HL-60 (cell line): ENCODE measurements around the gene FBXW7.

Experiments used
- DNase-seq, 2 experiments: peaks; one replicate each; pipeline ENCODE4 v3.0.0-alpha.2; 2010 to 2020; ENCODE audit warnings: low read depth in 1 of 2, low spot score in 1 of 2
- H3K27ac ChIP-seq: fragments of 250-450 bp; sonication (Bioruptor Pico); replicated peaks from 2 replicates; pipeline ENCODE4 v1.5.1; 2020; ENCODE audit warnings: mild to moderate bottlenecking, moderate library complexity
- H3K27me3 ChIP-seq: fragments of 250-450 bp; sonication (Bioruptor Pico); 2 replicates; pipeline ENCODE4 v1.5.1; 2021; ENCODE audit warnings: mild to moderate bottlenecking, moderate library complexity; ENCODE audit not compliant: insufficient read depth, poor library complexity, severe bottlenecking
- H3K4me3 ChIP-seq: replicated peaks from 2 replicates; pipeline ENCODE4 v1.5.1; 2011; ENCODE audit warnings: mild to moderate bottlenecking, control low read depth, low read length; ENCODE audit not compliant: insufficient read depth
- GABPA ChIP-seq: IDR thresholded peaks from 2 replicates; pipeline ENCODE4 v1.6.1; 2012; ENCODE audit warnings: low read depth
- POLR2AphosphoS5 ChIP-seq: IDR thresholded peaks from 2 replicates; pipeline ENCODE4 v1.6.1; 2012; ENCODE audit warnings: low read depth
- SPI1 ChIP-seq: IDR thresholded peaks from 2 replicates; pipeline ENCODE4 v1.6.1; 2012; ENCODE audit warnings: low read depth, mild to moderate bottlenecking, borderline replicate concordance
- TF ChIP-seq, protein P1 (sequence below): IDR thresholded peaks from one replicate; pipeline ENCODE4 v1.5.1; 2011; ENCODE audit warnings: low read length, control low read depth, inconsistent platforms; ENCODE audit not compliant: insufficient read depth
- TF ChIP-seq, protein P2 (sequence below): IDR thresholded peaks from 2 replicates; pipeline ENCODE4 v1.6.1; 2012; ENCODE audit warnings: low read depth; ENCODE audit not compliant: insufficient replicate concordance

FBXW7 gene

DNA sequence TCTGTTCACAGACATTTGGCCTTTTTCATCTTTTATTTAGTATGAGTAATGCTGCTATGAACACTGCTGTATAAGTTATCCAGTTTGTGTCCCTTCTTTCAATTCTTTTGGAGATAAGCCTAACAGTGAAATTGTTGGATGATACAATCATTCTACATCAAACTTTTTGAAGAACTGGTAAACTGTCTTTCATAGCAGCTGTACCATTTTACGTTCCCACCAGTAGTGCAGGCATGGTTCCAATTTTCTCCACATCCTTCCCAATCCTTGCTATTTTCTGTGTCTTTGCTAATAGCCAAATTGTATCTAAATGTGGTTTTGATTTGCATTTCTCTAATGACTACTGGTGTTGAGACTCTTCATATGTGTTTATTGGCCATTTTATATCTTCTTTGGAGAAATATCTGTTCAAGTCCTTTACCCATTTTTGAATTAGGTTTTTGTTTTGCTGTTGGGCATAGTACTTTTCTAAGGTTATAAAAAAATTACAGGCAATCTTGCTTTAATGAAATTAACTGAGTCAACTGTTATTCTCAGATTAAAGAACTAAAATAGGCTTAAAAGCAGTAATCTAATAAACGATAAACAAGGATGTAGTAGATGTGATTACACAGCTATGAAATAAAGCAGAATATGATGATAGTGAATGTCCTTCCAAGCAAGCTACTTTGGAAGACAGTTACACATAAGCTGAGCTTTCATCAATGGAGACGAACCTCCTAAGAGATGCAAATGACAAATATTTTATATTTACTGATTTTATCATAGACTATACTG is 57.2 kb downstream of the FBXW7 start:
- TF ChIP-seq, protein P1, sequence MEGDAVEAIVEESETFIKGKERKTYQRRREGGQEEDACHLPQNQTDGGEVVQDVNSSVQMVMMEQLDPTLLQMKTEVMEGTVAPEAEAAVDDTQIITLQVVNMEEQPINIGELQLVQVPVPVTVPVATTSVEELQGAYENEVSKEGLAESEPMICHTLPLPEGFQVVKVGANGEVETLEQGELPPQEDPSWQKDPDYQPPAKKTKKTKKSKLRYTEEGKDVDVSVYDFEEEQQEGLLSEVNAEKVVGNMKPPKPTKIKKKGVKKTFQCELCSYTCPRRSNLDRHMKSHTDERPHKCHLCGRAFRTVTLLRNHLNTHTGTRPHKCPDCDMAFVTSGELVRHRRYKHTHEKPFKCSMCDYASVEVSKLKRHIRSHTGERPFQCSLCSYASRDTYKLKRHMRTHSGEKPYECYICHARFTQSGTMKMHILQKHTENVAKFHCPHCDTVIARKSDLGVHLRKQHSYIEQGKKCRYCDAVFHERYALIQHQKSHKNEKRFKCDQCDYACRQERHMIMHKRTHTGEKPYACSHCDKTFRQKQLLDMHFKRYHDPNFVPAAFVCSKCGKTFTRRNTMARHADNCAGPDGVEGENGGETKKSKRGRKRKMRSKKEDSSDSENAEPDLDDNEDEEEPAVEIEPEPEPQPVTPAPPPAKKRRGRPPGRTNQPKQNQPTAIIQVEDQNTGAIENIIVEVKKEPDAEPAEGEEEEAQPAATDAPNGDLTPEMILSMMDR: no peak
- TF ChIP-seq, protein P2, sequence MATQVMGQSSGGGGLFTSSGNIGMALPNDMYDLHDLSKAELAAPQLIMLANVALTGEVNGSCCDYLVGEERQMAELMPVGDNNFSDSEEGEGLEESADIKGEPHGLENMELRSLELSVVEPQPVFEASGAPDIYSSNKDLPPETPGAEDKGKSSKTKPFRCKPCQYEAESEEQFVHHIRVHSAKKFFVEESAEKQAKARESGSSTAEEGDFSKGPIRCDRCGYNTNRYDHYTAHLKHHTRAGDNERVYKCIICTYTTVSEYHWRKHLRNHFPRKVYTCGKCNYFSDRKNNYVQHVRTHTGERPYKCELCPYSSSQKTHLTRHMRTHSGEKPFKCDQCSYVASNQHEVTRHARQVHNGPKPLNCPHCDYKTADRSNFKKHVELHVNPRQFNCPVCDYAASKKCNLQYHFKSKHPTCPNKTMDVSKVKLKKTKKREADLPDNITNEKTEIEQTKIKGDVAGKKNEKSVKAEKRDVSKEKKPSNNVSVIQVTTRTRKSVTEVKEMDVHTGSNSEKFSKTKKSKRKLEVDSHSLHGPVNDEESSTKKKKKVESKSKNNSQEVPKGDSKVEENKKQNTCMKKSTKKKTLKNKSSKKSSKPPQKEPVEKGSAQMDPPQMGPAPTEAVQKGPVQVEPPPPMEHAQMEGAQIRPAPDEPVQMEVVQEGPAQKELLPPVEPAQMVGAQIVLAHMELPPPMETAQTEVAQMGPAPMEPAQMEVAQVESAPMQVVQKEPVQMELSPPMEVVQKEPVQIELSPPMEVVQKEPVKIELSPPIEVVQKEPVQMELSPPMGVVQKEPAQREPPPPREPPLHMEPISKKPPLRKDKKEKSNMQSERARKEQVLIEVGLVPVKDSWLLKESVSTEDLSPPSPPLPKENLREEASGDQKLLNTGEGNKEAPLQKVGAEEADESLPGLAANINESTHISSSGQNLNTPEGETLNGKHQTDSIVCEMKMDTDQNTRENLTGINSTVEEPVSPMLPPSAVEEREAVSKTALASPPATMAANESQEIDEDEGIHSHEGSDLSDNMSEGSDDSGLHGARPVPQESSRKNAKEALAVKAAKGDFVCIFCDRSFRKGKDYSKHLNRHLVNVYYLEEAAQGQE: no peak
- TF ChIP-seq GABPA: no peak
- TF ChIP-seq POLR2AphosphoS5: no peak
- TF ChIP-seq SPI1: no peak
- Histone ChIP-seq H3K27me3 (no peaks in the 10 kb centered on the region), H3K4me3 (no peak overlapping the region), H3K27ac (no peak overlapping the region)
- no peak for DNase-seq

DNA sequence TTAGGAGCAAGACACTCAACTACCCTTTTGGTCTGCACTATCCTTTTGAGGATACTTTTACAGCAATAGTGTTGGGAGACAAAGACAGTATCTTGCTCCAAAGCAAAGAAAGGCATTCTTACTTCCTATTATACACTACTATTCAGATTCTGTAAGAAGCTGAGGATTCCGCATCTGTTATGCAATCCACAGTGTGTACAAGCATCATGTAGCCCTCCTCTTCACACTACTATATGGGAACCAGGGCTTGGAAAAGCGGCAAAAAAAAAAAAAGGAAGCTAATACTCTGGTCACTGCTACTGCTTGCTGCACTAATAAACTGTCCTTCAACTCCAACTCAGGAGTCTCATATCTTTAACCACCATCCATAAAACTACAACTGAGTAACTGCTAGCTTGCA is 59.1 kb downstream of the FBXW7 start:
- H3K27ac ChIP-seq: no peak overlapping the region
- DNase-seq: peak in 1 of 2 experiments; percentile 52
- no peak for TF ChIP-seq SPI1
- TF ChIP-seq, protein P1: no peak
- no peak for TF ChIP-seq POLR2AphosphoS5
- TF ChIP-seq GABPA: no peak
- TF ChIP-seq, protein P2: no peak
- H3K27me3 ChIP-seq: no peaks in the 10 kb centered on the region
- no peak overlapping the region for H3K4me3 ChIP-seq

DNA sequence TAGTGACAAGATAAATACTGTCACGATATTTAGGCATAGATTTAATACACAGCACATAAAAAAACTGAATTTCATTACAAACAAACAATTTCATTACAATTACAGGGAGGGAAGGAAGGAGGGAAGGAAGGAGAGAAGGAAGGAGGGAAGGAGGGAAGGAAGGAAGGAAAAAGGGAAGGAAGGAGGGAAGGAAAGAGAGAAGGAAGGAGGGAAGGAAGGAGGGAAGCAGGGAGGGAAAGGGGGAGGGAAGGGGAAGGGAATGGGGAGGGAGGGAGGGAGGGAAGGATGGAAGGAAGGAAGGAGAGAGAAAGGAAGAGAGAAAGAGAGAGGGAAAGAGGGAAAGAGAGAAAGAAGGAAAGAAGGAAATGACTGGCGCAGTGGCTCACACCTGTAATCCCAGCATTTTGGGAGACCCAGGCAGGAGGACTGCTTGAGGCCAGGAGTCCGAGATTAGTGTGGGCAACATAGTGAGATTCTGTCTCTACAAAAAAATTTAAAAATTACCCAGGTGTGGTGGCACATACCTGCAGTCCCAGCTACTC is 64.6 kb downstream of the FBXW7 start:
- H3K27ac ChIP-seq: no peak overlapping the region
- no peak overlapping the region for H3K4me3 ChIP-seq
- no peak for DNase-seq
- no peaks in the 10 kb centered on the region for H3K27me3 ChIP-seq
- no peak for TF ChIP-seq SPI1

DNA sequence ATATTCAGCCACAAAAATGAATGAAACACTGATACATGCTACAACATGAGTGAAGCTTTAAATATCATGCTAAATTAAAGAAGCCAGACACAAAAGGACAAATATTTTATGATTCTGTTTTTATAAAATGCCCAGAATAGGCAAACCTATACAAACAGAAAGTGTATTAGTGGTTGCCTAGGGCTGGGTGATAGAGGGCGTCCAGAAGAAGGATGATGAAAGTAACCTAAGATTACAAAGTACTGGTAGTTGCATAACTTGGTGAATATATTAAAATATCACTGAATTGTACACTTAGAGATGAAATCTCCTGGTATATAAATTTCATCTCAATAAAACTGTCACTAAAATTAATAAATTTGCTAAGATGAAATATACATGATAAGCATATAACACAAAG is 67.5 kb downstream of the FBXW7 start:
- peak in 1 of 2 experiments; percentile 5 for DNase-seq
- H3K27me3 ChIP-seq: no peaks in the 10 kb centered on the region
- peak overlapping the region; percentile 57 for H3K27ac ChIP-seq
- H3K4me3 ChIP-seq: no peak overlapping the region
- TF ChIP-seq POLR2AphosphoS5 (no peak), GABPA (no peak), SPI1 (no peak)
- TF ChIP-seq, protein P2: no peak
- TF ChIP-seq, protein P1: no peak
